Daoy (cell line): Measurements from ENCODE around the gene H2BK1. TPM values are rescaled to one million over a fixed set of nuclear protein-coding genes. Genes with fewer than 3 reads are reported as not detected.

ENCODE experiments used
- DNase-seq: peaks from one replicate; pipeline ENCODE4 v3.0.0-alpha.2; 2015; ENCODE audit warnings: low read depth
- total RNA-seq: library from RNA; depleted of rRNA; stranded (reverse); fragments of >200 nt; shearing (Covaris generic); gene quantifications from 2 replicates; pipeline ENCODE4 v1.2.3, GENCODE V29; 2014

H2BK1 gene
- total RNA-seq, 1 experiment from 2014 or later = not detected

- peak; percentile 94 for DNase-seq
These were observed 22.8 kb upstream of the H2BK1 start for GRCh38 chr7:151232917-151233701.

DNA sequence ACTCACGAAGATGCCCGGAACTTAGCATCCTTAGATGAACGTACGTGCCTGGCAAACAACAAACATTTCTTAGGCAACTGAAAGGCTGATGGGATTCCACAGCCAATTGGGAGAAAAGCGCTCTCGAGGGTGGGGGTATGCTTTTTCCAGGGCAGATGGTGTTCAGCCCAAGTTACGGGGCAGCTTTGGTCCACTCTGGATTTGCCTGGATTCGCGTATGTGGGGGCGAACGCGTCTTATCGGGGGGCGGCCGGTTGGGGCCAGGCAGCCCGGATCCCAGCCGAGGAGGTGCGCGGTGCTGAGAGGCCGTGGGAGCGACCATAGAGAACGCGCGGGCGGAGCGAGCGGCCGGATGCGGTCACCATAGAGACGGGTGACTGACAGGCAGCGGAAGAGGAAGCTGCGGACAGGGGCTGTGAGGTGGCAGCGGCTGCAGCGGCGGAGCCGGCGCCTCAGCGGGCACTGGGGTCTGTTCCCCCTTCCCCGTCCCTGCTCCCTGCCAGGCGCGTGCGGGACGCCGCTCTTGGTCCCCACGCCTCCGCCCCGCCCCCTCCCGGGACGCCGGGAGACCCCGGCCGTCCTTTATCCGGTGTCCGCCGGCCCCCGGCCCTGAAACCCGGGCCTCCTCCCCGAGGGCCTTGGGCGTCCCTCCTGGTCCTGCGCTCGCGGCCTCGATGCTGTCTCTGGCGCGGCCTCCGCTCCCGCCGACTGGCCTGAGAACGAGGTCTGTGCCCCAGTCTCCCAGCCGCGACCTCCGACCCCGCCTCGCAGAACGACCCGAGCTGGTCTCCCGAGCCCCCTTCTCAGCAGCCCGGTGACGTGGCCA, 22.0 kb upstream of the H2BK1 start, which contains the start of gene CHPF2:
TSS of gene CHPF2 (plus strand) at position 393 of the 826 bp plus-strand sequence. CDS start 1,529 bp downstream, outside the sequence.
- DNase-seq = peak; percentile 97

DNA sequence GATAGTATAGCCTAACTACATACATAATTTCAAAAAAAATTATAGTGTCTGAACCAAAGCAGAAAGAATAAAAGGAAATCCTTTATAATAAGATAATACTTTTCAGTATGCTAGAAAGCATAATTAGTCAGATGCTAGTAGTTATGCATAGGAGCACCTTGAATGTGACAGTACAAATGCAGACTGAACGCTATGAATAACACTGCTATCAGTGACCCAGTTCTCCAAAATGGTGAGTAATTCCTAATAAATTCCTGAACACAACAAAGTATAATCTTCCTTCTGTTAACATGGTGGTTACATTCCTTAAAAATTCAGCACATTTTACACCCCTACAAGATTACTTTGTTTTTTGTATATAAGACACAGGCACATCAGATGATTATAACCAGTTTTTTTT, 20.8 kb upstream of the H2BK1 start:
- DNase-seq = no peak

- DNase-seq = no peak
These were observed 19.0 kb upstream of the H2BK1 start for GRCh38 chr7:151229249-151229648.

DNA sequence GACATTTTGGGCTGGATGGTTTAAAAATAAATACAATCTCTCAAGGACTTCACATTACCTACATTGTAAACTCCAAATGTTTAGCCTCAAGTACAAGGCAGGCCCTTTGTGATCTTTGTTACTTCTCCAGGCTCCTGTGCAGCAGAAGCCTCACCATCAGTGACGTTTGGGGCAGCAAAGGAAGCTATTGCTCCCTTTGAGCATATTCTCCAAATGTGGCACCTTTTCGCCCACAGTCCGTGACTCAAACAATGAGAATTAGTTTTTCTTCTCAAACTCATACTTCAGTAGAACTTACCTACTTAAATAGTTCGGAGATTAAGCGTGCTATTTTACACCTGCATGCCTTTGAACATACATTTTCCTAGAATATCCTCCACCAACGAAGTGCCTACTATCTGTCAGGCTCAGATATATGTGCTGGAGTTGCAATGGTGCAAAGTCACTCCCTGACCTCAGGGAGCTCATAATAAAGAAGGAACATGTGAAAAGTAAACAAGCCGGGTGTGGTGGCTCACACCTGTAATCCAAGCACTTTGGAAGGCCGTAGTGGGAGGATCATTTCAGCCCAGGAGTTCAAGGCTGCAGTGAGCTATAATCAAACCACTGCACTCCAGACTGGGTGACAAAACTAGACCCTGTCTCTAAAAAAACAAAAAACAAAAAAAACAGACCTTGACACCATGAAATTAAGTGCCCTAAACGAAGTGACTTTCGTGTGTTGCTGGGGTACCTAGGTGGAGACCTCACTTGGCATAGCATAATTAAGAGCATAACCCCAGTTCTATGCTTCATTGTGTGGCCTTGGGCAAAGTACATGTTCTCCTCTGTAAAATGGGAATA, 18.0 kb upstream of the H2BK1 start:
- no peak for DNase-seq

DNA sequence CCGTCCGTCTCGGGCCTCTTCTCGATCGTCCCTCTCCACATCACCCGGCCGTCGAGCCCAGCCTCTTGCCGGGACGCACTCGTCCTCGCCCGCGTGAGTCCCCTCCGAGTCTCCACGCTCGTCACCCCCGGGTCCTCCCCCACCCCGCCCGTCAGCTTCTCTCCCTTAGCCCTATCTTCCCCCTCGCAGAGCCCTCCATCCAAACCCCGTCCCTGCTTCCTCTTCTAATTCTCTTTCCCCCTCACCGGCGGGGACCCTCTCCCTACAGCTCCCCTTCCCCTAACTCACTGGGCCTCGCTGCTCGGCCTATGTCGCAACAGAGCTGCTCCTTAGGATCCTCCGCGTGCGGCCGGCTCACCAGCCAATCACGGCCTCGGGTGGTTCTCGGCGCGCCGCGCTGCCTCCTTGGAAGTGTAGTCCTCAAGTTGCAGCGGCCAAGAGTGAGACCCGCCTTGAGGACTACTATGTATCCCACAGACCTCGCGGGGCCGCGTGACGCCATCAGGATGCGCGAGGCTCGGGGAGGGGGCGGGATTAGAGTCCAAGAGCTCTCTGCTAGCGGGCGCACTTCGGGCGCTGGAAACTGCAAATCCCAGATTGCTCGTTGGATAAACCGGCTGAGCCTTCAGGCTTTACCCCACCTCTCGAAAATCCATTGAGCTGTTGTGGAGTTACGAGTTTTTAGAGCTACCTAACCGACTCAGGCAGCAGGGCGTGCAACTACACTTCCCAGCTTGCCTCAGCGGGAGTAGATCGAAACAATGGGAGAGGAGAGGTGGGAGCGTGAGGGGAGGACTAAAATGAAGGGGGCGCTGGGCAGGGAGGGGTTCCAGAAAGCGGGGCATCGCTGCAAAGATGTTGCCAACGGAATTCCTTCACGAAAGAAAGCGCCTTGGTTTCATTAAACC, 16.8 kb upstream of the H2BK1 start, which contains the start of gene ABCF2:
TSS of gene ABCF2 (minus strand) at position 331 of the 908 bp plus-strand sequence. CDS start 747 bp downstream, outside the sequence.
- DNase-seq = peak; percentile 100

DNA sequence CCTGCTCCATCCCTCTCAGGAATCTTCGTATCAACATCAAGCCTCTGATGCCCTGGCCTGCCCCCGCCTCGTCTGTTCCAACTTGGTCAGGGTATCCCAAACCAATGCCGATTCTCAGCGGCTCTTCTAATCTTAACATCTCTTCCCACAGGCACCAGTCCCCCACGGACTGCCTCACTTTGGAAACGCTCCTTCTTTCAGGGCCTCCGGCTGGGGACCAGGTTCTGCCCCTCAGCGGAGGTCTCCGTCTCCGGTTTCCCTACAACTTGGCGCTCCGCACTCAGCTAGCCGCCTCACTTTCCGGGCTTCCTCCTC, 16.2 kb upstream of the H2BK1 start:
- no peak for DNase-seq

- DNase-seq = no peak
These were observed 15.7 kb upstream of the H2BK1 start for GRCh38 chr7:151225948-151226510.

DNA sequence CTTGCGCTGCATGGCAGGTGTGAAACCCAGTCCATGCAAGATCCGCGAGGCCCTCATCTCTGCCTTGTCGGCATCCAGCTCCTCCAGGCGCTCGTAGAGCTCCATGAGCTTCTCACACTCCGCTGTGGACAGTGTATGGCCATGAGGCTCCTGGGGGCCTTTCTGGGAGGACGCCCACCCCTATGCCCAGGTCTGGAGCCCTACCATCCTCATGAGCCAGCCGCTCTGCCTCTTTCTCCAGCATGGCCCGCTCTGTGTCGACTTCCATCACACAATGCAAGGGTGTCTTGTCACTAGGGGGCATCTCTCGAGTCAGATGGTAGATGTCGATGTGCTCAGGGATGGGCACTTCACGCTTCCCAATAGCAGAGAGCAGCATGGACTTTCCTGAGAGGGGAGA, 13.4 kb upstream of the H2BK1 start:
- no peak for DNase-seq

GRCh38 chr7:151218170-151218569, 7.9 kb upstream of the H2BK1 start:
- DNase-seq = no peak

- DNase-seq = no peak
These were observed 5.1 kb upstream of the H2BK1 start for GRCh38 chr7:151215396-151215795.

DNA sequence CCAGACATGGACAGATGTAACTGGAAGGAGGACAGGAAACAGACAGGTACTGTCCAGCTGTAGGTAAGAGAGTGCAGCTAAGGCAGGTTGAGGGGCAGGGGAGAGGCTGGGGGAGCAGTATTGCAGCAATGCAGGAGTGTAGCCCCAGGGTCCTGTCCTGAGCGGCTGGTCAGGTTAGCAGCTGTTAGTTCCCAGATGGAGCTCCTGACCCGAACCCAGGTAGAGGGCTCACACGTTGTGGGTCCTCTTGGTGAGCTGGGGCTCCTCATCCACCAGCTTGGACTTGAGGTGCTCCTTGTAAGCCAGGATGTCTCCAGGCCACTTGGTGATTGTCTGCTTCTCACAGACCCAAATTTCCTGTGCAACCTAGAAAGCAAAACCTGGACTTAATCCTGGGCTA, 3.5 kb upstream of the H2BK1 start:
- no peak for DNase-seq

- no peak for DNase-seq
These were observed 2.3 kb upstream of the H2BK1 start for GRCh38 chr7:151212626-151213025.

GRCh38 chr7:151211155-151211772, 976 bp upstream of the H2BK1 start:
- no peak for DNase-seq

DNA sequence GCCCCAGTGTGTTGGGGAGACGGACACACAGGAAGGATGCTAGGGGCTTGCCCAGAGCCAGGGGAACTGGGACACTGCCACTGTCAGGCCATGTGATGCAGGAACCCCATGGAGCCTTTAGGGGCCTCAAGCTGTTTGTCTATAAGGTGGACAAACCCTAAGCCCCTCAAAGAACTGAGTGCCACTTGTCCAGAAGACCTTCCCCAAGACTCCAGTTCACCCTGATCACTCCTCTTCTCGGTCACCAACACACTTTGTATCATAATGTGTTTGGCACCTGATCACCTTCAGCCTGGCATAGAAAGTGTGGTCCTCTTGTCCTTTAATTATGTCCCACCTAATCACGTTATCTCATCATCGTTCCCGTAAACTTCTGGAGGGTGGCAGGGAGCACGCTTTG, 700 bp downstream of the H2BK1 start:
- DNase-seq = no peak

- DNase-seq = no peak
These were observed 1.9 kb downstream of the H2BK1 start for GRCh38 chr7:151208253-151208862.

DNA sequence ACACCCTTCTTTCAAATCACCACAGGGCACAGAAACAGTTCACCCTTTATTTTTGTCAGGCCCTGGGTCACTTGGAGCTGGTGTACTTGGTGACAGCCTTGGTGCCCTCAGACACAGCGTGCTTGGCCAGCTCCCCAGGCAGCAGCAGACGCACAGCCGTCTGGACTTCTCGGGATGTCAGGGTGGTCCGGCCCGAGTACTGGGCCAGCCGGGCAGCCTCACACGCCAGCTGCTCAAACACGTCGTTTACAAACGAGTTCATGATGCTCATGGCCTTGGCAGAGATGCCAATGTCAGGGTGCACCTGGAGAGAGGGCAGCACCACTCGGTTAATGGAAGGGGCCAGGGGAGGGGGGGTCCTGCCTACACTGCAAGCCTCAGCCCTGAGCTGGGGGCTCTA, 2.5 kb downstream of the H2BK1 start:
- no peak for DNase-seq

DNA sequence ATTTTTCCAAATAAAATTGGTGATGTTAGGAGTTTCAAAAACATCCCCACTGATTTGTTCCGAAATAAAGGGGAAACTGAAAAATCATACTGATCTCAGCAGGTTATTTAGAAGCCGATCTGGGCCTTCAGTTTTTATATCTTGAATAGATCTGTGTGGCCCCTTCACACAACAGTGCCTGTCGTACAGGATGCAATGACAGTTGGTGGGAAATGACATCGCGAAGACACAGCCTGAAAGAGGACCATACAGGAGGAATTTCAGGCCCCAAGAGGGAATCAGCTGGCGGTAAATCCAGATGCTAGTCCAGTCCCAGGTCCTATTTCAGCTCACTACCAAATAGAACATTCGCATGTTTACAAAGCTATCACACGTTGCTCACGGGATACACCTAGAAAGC, 3.0 kb downstream of the H2BK1 start:
- DNase-seq = no peak

DNA sequence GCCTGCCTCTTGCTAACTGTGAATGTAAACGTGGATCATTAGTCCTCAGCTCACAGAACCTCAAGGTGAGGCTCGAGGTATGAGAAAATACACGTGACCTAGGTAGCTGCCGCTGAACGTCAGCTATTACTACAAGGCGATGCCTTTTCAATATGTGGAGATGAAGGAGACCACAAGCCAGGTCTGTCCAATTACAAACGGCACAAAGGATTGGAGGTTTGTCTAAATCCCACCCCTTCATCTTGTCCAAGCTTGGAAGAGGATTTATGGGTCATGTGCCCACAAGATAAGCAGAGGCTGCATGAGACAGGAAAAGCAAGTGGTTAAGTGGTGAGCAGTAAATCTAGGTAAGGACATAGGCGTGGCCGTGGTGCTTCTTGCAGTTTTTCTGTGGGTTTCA, 3.4 kb downstream of the H2BK1 start:
- DNase-seq = peak; percentile 47

DNA sequence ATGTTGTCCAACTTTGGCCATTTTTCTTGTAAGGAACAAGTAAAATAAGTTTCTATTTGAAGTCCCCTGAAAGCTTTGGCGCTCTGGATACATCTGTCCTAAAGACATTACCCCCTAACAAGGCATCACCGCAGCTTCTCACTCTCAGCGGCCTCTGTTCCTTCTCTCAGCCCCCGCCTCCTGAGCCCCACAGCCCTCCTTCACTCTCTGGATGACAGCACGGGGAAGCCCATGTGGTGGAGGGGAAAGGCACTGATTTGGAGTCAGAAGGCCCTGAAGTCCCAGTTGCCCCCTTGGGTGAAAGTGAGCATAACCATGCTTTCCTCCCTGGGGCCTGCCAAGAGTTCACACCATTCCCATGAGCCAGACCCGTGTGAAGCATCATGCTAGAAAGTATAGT, 4.6 kb downstream of the H2BK1 start:
- no peak for DNase-seq
